ENCODE measurements around the gene OR52B4. TPM values are rescaled to one million over a fixed set of nuclear protein-coding genes. Genes with fewer than 3 reads are reported as not detected.
A peak's percentile ranks its signal among the peaks of the same experiment; 100 is the strongest.
"Not testable (repeated sequence)": the region's sequence is repeated elsewhere in the genome, so short reads cannot be mapped to it uniquely, and the experiment has no call there.

Gene OR52B4
- not detected in 2 replicates for total RNA-seq

- no peak for DNase-seq (ENCODE audit: low spot score)
- H3K9me3 Mint-ChIP-seq, result no peaks in the 10 kb centered on the region
- intact Hi-C loops (cut with micrococcal nuclease), result no loop called here
- H3K4me1 Mint-ChIP-seq (ENCODE audit: low read depth), result no peaks in the 10 kb centered on the region
- no peak within 1 kb of the TSS for H3K4me3 Mint-ChIP-seq (ENCODE audit: low read depth)
- no peak within 1 kb of the TSS for H3K27ac Mint-ChIP-seq
- peaks cover 6% of the 10 kb centered on the region for H3K27me3 Mint-ChIP-seq (ENCODE audit: low read depth)
- H3K36me3 Mint-ChIP-seq (ENCODE audit: low read depth), result no peaks in the 10 kb centered on the region
Observed at GRCh38 chr11:4368286-4368685, at the start of gene OR52B4. Gene OR52B4, minus strand, starts transcription at chr11:4368386. Its CDS starts 91 bp downstream, at chr11:4368295.

GRCh38 chr11:4416816-4417215 is 48.6 kb upstream of the OR52B4 start:
- Mint-ChIP-seq H3K36me3 (ENCODE audit: low read depth) (no peaks in the 10 kb centered on the region), H3K4me3 (ENCODE audit: low read depth) (no peak overlapping the region), H3K27ac (no peak overlapping the region), H3K4me1 (ENCODE audit: low read depth) (no peaks in the 10 kb centered on the region), H3K9me3 (no peaks in the 10 kb centered on the region), H3K27me3 (ENCODE audit: low read depth) (peaks cover 8% of the 10 kb centered on the region)
- intact Hi-C loops (cut with micrococcal nuclease), result no loop called here
- DNase-seq (ENCODE audit: low spot score), result no peak

GRCh38 chr11:4416306-4416705 is 48.1 kb upstream of the OR52B4 start:
- H3K4me3 Mint-ChIP-seq (ENCODE audit: low read depth), result no peak overlapping the region
- H3K36me3 Mint-ChIP-seq (ENCODE audit: low read depth), result no peaks in the 10 kb centered on the region
- H3K27ac Mint-ChIP-seq, result no peak overlapping the region
- intact Hi-C loops (cut with micrococcal nuclease), result no loop called here
- H3K9me3 Mint-ChIP-seq, result no peaks in the 10 kb centered on the region
- no peak for DNase-seq (ENCODE audit: low spot score)
- H3K4me1 Mint-ChIP-seq (ENCODE audit: low read depth), result no peaks in the 10 kb centered on the region
- H3K27me3 Mint-ChIP-seq (ENCODE audit: low read depth), result peaks cover 8% of the 10 kb centered on the region

GRCh38 chr11:4406206-4406605 is 38.0 kb upstream of the OR52B4 start:
- H3K36me3 Mint-ChIP-seq (ENCODE audit: low read depth); H3K27me3 Mint-ChIP-seq (ENCODE audit: low read depth); H3K4me3 Mint-ChIP-seq (ENCODE audit: low read depth); H3K27ac Mint-ChIP-seq; H3K9me3 Mint-ChIP-seq; H3K4me1 Mint-ChIP-seq (ENCODE audit: low read depth); DNase-seq (ENCODE audit: low spot score); intact Hi-C loops (cut with micrococcal nuclease): not testable (repeated sequence)

GRCh38 chr11:4393858-4394223 is 25.7 kb upstream of the OR52B4 start:
- H3K4me1 Mint-ChIP-seq (ENCODE audit: low read depth), result peaks cover 25% of the 10 kb centered on the region
- H3K36me3 Mint-ChIP-seq (ENCODE audit: low read depth), result peaks cover 39% of the 10 kb centered on the region
- no peak overlapping the region for H3K27ac Mint-ChIP-seq
- H3K9me3 Mint-ChIP-seq, result peaks cover 11% of the 10 kb centered on the region
- no peaks in the 10 kb centered on the region for H3K27me3 Mint-ChIP-seq (ENCODE audit: low read depth)
- no peak for DNase-seq (ENCODE audit: low spot score)
- intact Hi-C loops (cut with micrococcal nuclease), result loop anchor here (1.0 to 10.0 kb wide), 4 partner anchors 87 to 1838 kb away; partner anchors contain the start of gene FHIP1B
- peak overlapping the region; percentile 90 for H3K4me3 Mint-ChIP-seq (ENCODE audit: low read depth)

GRCh38 chr11:4393209-4393857 is 25.1 kb upstream of the OR52B4 start, which contains the start of gene TRIM21:
Gene TRIM21, minus strand, starts transcription at chr11:4393702. Its CDS starts 3,293 bp downstream, at chr11:4390409.
- peaks cover 43% of the 10 kb centered on the region for H3K36me3 Mint-ChIP-seq (ENCODE audit: low read depth)

GRCh38 chr11:4388221-4388620 is 20.0 kb upstream of the OR52B4 start:
- Mint-ChIP-seq H3K27me3 (ENCODE audit: low read depth) (no peaks in the 10 kb centered on the region), H3K4me1 (ENCODE audit: low read depth) (peaks cover 17% of the 10 kb centered on the region), H3K27ac (no peak overlapping the region), H3K36me3 (ENCODE audit: low read depth) (peaks cover 79% of the 10 kb centered on the region), H3K9me3 (no peaks in the 10 kb centered on the region), H3K4me3 (ENCODE audit: low read depth) (no peak overlapping the region)
- intact Hi-C loops (cut with micrococcal nuclease), result no loop called here
- no peak for DNase-seq (ENCODE audit: low spot score)

More at GRCh38 chr11:4393209-4393857, 25.1 kb upstream of the OR52B4 start, which contains the start of gene TRIM21:
- peak within 1 kb of the TSS; percentile 90 for H3K4me3 Mint-ChIP-seq (ENCODE audit: low read depth)
- peaks cover 25% of the 10 kb centered on the region for H3K4me1 Mint-ChIP-seq (ENCODE audit: low read depth)
- peaks cover 9% of the 10 kb centered on the region for H3K9me3 Mint-ChIP-seq
- peak; percentile 87 for DNase-seq (ENCODE audit: low spot score)
- no peaks in the 10 kb centered on the region for H3K27me3 Mint-ChIP-seq (ENCODE audit: low read depth)
- intact Hi-C loops (cut with micrococcal nuclease), result loop anchor here (1.0 to 10.0 kb wide), 4 partner anchors 88 to 1839 kb away; partner anchors contain the start of gene FHIP1B
- H3K27ac Mint-ChIP-seq, result peak within 1 kb of the TSS; percentile 85

- no peak overlapping the region for H3K27ac Mint-ChIP-seq
- no peak for DNase-seq (ENCODE audit: low spot score)
- H3K4me1 Mint-ChIP-seq (ENCODE audit: low read depth), result peaks cover 5% of the 10 kb centered on the region
- no peak overlapping the region for H3K4me3 Mint-ChIP-seq (ENCODE audit: low read depth)
- intact Hi-C loops (cut with micrococcal nuclease), result no loop called here
- peaks cover 64% of the 10 kb centered on the region for H3K36me3 Mint-ChIP-seq (ENCODE audit: low read depth)
- no peaks in the 10 kb centered on the region for H3K27me3 Mint-ChIP-seq (ENCODE audit: low read depth)
- no peaks in the 10 kb centered on the region for H3K9me3 Mint-ChIP-seq
Observed at GRCh38 chr11:4385978-4386740, 18.0 kb upstream of the OR52B4 start.

GRCh38 chr11:4381901-4382300 is 13.7 kb upstream of the OR52B4 start:
- intact Hi-C loops (cut with micrococcal nuclease), result no loop called here
- Mint-ChIP-seq H3K4me1 (ENCODE audit: low read depth) (no peaks in the 10 kb centered on the region), H3K27me3 (ENCODE audit: low read depth) (no peaks in the 10 kb centered on the region), H3K36me3 (ENCODE audit: low read depth) (peaks cover 30% of the 10 kb centered on the region), H3K4me3 (ENCODE audit: low read depth) (no peak overlapping the region), H3K9me3 (no peaks in the 10 kb centered on the region), H3K27ac (no peak overlapping the region)
- no peak for DNase-seq (ENCODE audit: low spot score)

- no peaks in the 10 kb centered on the region for H3K36me3 Mint-ChIP-seq (ENCODE audit: low read depth)
- no peak overlapping the region for H3K4me3 Mint-ChIP-seq (ENCODE audit: low read depth)
- no peaks in the 10 kb centered on the region for H3K4me1 Mint-ChIP-seq (ENCODE audit: low read depth)
- H3K9me3 Mint-ChIP-seq, result no peaks in the 10 kb centered on the region
- H3K27me3 Mint-ChIP-seq (ENCODE audit: low read depth), result peaks cover 1% of the 10 kb centered on the region
- intact Hi-C loops (cut with micrococcal nuclease), result no loop called here
- DNase-seq (ENCODE audit: low spot score), result no peak
- H3K27ac Mint-ChIP-seq, result no peak overlapping the region
Observed at GRCh38 chr11:4375431-4376140, 7.4 kb upstream of the OR52B4 start.

GRCh38 chr11:4370166-4370565 is 2.0 kb upstream of the OR52B4 start:
- no peaks in the 10 kb centered on the region for H3K9me3 Mint-ChIP-seq
- intact Hi-C loops (cut with micrococcal nuclease), result no loop called here

GRCh38 chr11:4348142-4348541 is 20.0 kb downstream of the OR52B4 start:
- H3K27me3 Mint-ChIP-seq (ENCODE audit: low read depth); H3K4me3 Mint-ChIP-seq (ENCODE audit: low read depth): not testable (repeated sequence)

More at GRCh38 chr11:4370166-4370565, 2.0 kb upstream of the OR52B4 start:
- Mint-ChIP-seq H3K36me3 (ENCODE audit: low read depth) (no peaks in the 10 kb centered on the region), H3K27ac (no peak overlapping the region), H3K27me3 (ENCODE audit: low read depth) (peaks cover 6% of the 10 kb centered on the region), H3K4me1 (ENCODE audit: low read depth) (no peaks in the 10 kb centered on the region), H3K4me3 (ENCODE audit: low read depth) (no peak overlapping the region)
- DNase-seq (ENCODE audit: low spot score), result no peak

More at GRCh38 chr11:4348142-4348541, 20.0 kb downstream of the OR52B4 start:
- H3K27ac Mint-ChIP-seq; DNase-seq (ENCODE audit: low spot score); H3K4me1 Mint-ChIP-seq (ENCODE audit: low read depth); intact Hi-C loops (cut with micrococcal nuclease); H3K9me3 Mint-ChIP-seq; H3K36me3 Mint-ChIP-seq (ENCODE audit: low read depth): not testable (repeated sequence)

All from activated T-helper 2 cell treated with anti-CD3 and anti-CD28 coated beads, Interferon-gamma antibody, Interleukin-2, Interleukin-4, amounts not matched to agents 10 μg/mL and 5 μg/mL and 100 μg/mL, durations not matched to agents 14 hours and 24 hours and 36 hours (primary cell).